ENCODE results near the gene AK1.

GRCh38 chr9:127883959-127884358 is 6.5 kb upstream of the AK1 start:
- TF ChIP-seq CTCF (conservative IDR thresholded peaks at IDR 0.05 in 1 of 2, IDR thresholded peaks at IDR 0.05 in 1 of 2; ENCODE audit: extremely low read depth in 1 of 2, insufficient read depth in 1 of 2, low read depth in 1 of 2, low read length in 2 of 2) = no peak
- TF ChIP-seq EZH2 (IDR thresholded peaks at IDR 0.05; ENCODE audit: borderline replicate concordance, low read length) = no peak
